IPS DF 19.7 (cell line): Measurements from ENCODE around the gene ITK.

Experiments used
- DNase-seq: peaks from one replicate; pipeline ENCODE4 v3.0.0-alpha.2; 2013; ENCODE audit warnings: low read depth, low spot score

Gene ITK

GRCh38 chr5:157180374-157181264, at the start of gene ITK:
ITK (plus strand) TSS chr5:157180840; CDS start chr5:157180978, 138 bp downstream.
- no peak for DNase-seq

- no peak for DNase-seq
Measured at GRCh38 chr5:157130925-157131324, 49.7 kb upstream of the ITK start.

GRCh38 chr5:157132281-157132612, 48.4 kb upstream of the ITK start:
- no peak for DNase-seq

- no peak for DNase-seq
Measured at GRCh38 chr5:157137691-157138090, 42.9 kb upstream of the ITK start.

- DNase-seq = peak; percentile 99
Measured at GRCh38 chr5:157142317-157143126, 38.1 kb upstream of the ITK start, which contains the start of gene MED7. MED7 (minus strand) TSS chr5:157142865; CDS start chr5:157139431, 3,434 bp downstream.

- DNase-seq = no peak
Measured at GRCh38 chr5:157143127-157143971, 37.3 kb upstream of the ITK start.

- DNase-seq = peak; percentile 20
Measured at GRCh38 chr5:157148734-157149615, 31.7 kb upstream of the ITK start.

- no peak for DNase-seq
Measured at GRCh38 chr5:157150995-157151394, 29.6 kb upstream of the ITK start.

GRCh38 chr5:157155297-157155696, 25.3 kb upstream of the ITK start:
- no peak for DNase-seq

GRCh38 chr5:157157293-157157891, 23.2 kb upstream of the ITK start:
- no peak for DNase-seq

GRCh38 chr5:157159209-157159751, 21.4 kb upstream of the ITK start:
- no peak for DNase-seq

- DNase-seq = no peak
Measured at GRCh38 chr5:157160001-157160400, 20.6 kb upstream of the ITK start.

GRCh38 chr5:157161996-157162395, 18.6 kb upstream of the ITK start:
- no peak for DNase-seq

- DNase-seq = no peak
Measured at GRCh38 chr5:157162919-157163510, 17.6 kb upstream of the ITK start.

- DNase-seq = no peak
Measured at GRCh38 chr5:157164521-157164920, 16.1 kb upstream of the ITK start.

GRCh38 chr5:157165261-157165660, 15.4 kb upstream of the ITK start:
- DNase-seq = no peak

GRCh38 chr5:157165668-157166067, 15.0 kb upstream of the ITK start:
- DNase-seq = no peak

GRCh38 chr5:157166214-157167213, 14.1 kb upstream of the ITK start, which contains the start of gene GARIN3:
GARIN3 (minus strand) TSS chr5:157166264; CDS start chr5:157166168, 96 bp downstream.
- no peak for DNase-seq
